A549 (cell line): ENCODE results near the gene ADAMTS16. TPM values are rescaled to one million over a fixed set of nuclear protein-coding genes. Genes with fewer than 3 reads are reported as not detected.

Experiments used
- ATAC-seq, 2 experiments: fragments of 200-7000 bp in 1 of 2; fragments of >200 bp in 1 of 2; cut with Nextera tagmentation in 1 of 2; cut with Tn5 transposase in 1 of 2; 3 replicates each; pipeline versions ENCODE4 v1.8.0 to v1.9.1; 2018 to 2020; ENCODE audit warnings: mild to moderate bottlenecking in 1 of 2, moderate library complexity in 1 of 2
- CTCF ChIA-PET: fragments of 300-600 bp; sonication (Branson Sonifier 250); formaldehyde crosslinking; extraction: SDS; loops from one replicate; lab custom pipeline; 2021; ENCODE audit warnings: antibody characterized with exemption, inconsistent platforms; lab: Yijun Ruan, JAX
- POLR2A ChIA-PET: fragments of 350-600 bp; formaldehyde crosslinking; extraction: SDS; loops from one replicate; lab custom pipeline; 2021; ENCODE audit warnings: antibody characterized with exemption, inconsistent platforms; lab: Yijun Ruan, JAX
- DNase-seq, 2 experiments: peaks; one replicate each; pipeline versions ENCODE4 v3.0.0 to v3.0.0-alpha.2; 2011 to 2016; ENCODE audit warnings: low read depth in 1 of 2, low spot score in 1 of 2
- FAIRE-seq: peaks from 2 replicates; lab custom pipeline; 2011; peaks lifted over from hg19 to GRCh38; lab: Jason Lieb, UNC
- H3K27ac ChIP-seq, 2 experiments: fragments of >200 bp; sonication (Bioruptor Twin); formaldehyde crosslinking; 3 replicates each; pipeline ENCODE4 v1.5.1; 2016 to 2017
- H3K4me1 ChIP-seq: fragments of >200 bp; sonication (Bioruptor Twin); formaldehyde crosslinking; 3 replicates; pipeline ENCODE4 v1.6.1; 2016
- H3K4me2 ChIP-seq: fragments of >200 bp; sonication (Bioruptor Twin); formaldehyde crosslinking; 3 replicates; pipeline ENCODE4 v1.6.1; 2016
- H3K4me3 ChIP-seq: fragments of >200 bp; sonication (Bioruptor Twin); formaldehyde crosslinking; 3 replicates; pipeline ENCODE4 v1.5.1; 2016
- H3K9me3 ChIP-seq: fragments of >200 bp; sonication (Bioruptor Twin); formaldehyde crosslinking; 3 replicates; pipeline ENCODE4 v1.6.1; 2016
- BHLHE40 ChIP-seq: IDR thresholded peaks from 2 replicates; pipeline ENCODE4 v1.6.1; 2012; ENCODE audit warnings: low read depth, low read length, inconsistent platforms
- CBX2 ChIP-seq: fragments of 200-600 bp; sonication (generic); IDR thresholded peaks from 2 replicates; pipeline ENCODE4 v1.6.1; 2016; ENCODE audit warnings: low read depth, mild to moderate bottlenecking, borderline replicate concordance
- CBX8 ChIP-seq: fragments of 200-600 bp; sonication (generic); IDR thresholded peaks from 2 replicates; pipeline ENCODE4 v1.6.1; 2016
- CHD2 ChIP-seq: fragments of 150-350 bp; IDR thresholded peaks from 2 replicates; pipeline ENCODE4 v1.6.1; 2014; ENCODE audit warnings: low read length; ENCODE audit not compliant: partially characterized antibody
- CHD4 ChIP-seq: fragments of 200-600 bp; sonication (generic); IDR thresholded peaks from 2 replicates; pipeline ENCODE4 v1.6.1; 2016; ENCODE audit warnings: antibody characterized with exemption, mild to moderate bottlenecking, borderline replicate concordance
- ESRRA ChIP-seq: fragments of 150-350 bp; IDR thresholded peaks from 2 replicates; pipeline ENCODE4 v1.6.1; 2014; ENCODE audit warnings: mild to moderate bottlenecking, low read length, borderline replicate concordance
- FOSB ChIP-seq: fragments of 250-450 bp; sonication (Bioruptor Pico); IDR thresholded peaks from 2 replicates; pipeline ENCODE4 v1.5.0; 2020; ENCODE audit warnings: mild to moderate bottlenecking, moderate library complexity
- HDAC2 ChIP-seq: fragments of 200-600 bp; sonication (generic); IDR thresholded peaks from 2 replicates; pipeline ENCODE4 v1.6.1; 2016
- HOXB5 ChIP-seq: fragments of 250-450 bp; sonication (Bioruptor Pico); IDR thresholded peaks from 2 replicates; pipeline ENCODE4 v1.5.0; 2020; ENCODE audit warnings: mild to moderate bottlenecking, moderate library complexity
- JUNB ChIP-seq: fragments of >200 bp; sonication (Bioruptor Twin); formaldehyde crosslinking; IDR thresholded peaks from 2 replicates; pipeline ENCODE4 v1.6.1; 2016
- KDM1A ChIP-seq: fragments of 200-600 bp; sonication (generic); IDR thresholded peaks from 2 replicates; pipeline ENCODE4 v1.6.1; 2016; ENCODE audit warnings: low read depth, mild to moderate bottlenecking
- KDM5A ChIP-seq: fragments of 200-600 bp; sonication (generic); IDR thresholded peaks from 2 replicates; pipeline ENCODE4 v1.6.1; 2016; ENCODE audit warnings: antibody characterized with exemption, mild to moderate bottlenecking
- MAFK ChIP-seq: fragments of 450-650 bp; IDR thresholded peaks from 2 replicates; pipeline ENCODE4 v1.6.1; 2014; ENCODE audit not compliant: partially characterized antibody
- MAZ ChIP-seq: fragments of 150-350 bp; IDR thresholded peaks from 2 replicates; pipeline ENCODE4 v1.6.1; 2014; ENCODE audit warnings: antibody characterized with exemption, low read depth, low read length, borderline replicate concordance
- PHF8 ChIP-seq: fragments of 200-600 bp; sonication (generic); IDR thresholded peaks from 2 replicates; pipeline ENCODE4 v1.6.1; 2016; ENCODE audit warnings: low read depth, mild to moderate bottlenecking, antibody characterized with exemption, moderate library complexity, borderline replicate concordance
- POLR2A ChIP-seq: IDR thresholded peaks from 2 replicates; pipeline ENCODE4 v1.6.1; 2012; ENCODE audit warnings: mild to moderate bottlenecking, low read length
- RAD21 ChIP-seq, 2 experiments: fragments of >200 bp in 1 of 2; sonication (Bioruptor Twin) in 1 of 2; formaldehyde crosslinking in 1 of 2; IDR thresholded peaks in 1 of 2; conservative IDR thresholded peaks in 1 of 2; 2 replicates in 1 of 2; 3 replicates in 1 of 2; pipeline ENCODE4 v1.6.1; 2012 to 2018; ENCODE audit warnings: inconsistent platforms in 1 of 2
- RCOR1 ChIP-seq: fragments of 150-350 bp; IDR thresholded peaks from 2 replicates; pipeline ENCODE4 v1.6.1; 2014; ENCODE audit warnings: antibody characterized with exemption, low read length, low read depth
- RNF2 ChIP-seq: fragments of 200-600 bp; sonication (generic); IDR thresholded peaks from 2 replicates; pipeline ENCODE4 v1.6.1; 2016; ENCODE audit warnings: low read depth, mild to moderate bottlenecking, antibody characterized with exemption, moderate library complexity, borderline replicate concordance
- SREBF2 ChIP-seq: fragments of 450-650 bp; IDR thresholded peaks from 2 replicates; pipeline ENCODE4 v1.6.1; 2014; ENCODE audit warnings: mild to moderate bottlenecking, moderate library complexity
- TFCP2L1 ChIP-seq: fragments of 250-450 bp; sonication (Bioruptor Pico); IDR thresholded peaks from 2 replicates; pipeline ENCODE4 v1.5.0; 2021; ENCODE audit warnings: mild to moderate bottlenecking
- TP53 ChIP-seq: fragments of 250-450 bp; sonication (Bioruptor Pico); IDR thresholded peaks from 2 replicates; pipeline ENCODE4 v1.5.0; 2021; ENCODE audit warnings: mild to moderate bottlenecking, moderate library complexity
- ZFP36 ChIP-seq: fragments of 450-650 bp; IDR thresholded peaks from 2 replicates; pipeline ENCODE4 v1.6.1; 2014; ENCODE audit warnings: borderline replicate concordance; ENCODE audit not compliant: partially characterized antibody
- ZNF302 ChIP-seq: fragments of 250-450 bp; sonication (Bioruptor Pico); IDR thresholded peaks from 2 replicates; pipeline ENCODE4 v1.9.0; 2021; ENCODE audit warnings: inconsistent platforms, mild to moderate bottlenecking, moderate library complexity
- WGBS: methylation state at CpG from one replicate; pipeline ENCODE4 v1.1.6; 2017; ENCODE audit errors: missing lambda C conversion rate; 5-methylcytosine and 5-hydroxymethylcytosine counted together
- polyA plus RNA-seq, 4 experiments: library from polyadenylated mRNA; depleted of rRNA in 3 of 4; stranded (reverse); fragments of >200 nt; fragmentation: RNase III in 1 of 4; extraction: RNeasy Plus Mini Kit Qiagen cat#74134 plus additional on column Dnase treatment in 1 of 4; gene quantifications; 2 replicates in 3 of 4; 3 replicates in 1 of 4; pipeline ENCODE4 v1.2.3, GENCODE V29; 2011 to 2017
- TF ChIP-seq, protein P1 (sequence below): fragments of 450-650 bp; IDR thresholded peaks from 2 replicates; pipeline ENCODE4 v1.6.1; 2014; ENCODE audit warnings: antibody characterized with exemption
- TF ChIP-seq, protein P2 (sequence below): fragments of >200 bp; sonication (Bioruptor Twin); formaldehyde crosslinking; IDR thresholded peaks from 3 replicates; pipeline ENCODE4 v1.6.1; 2016
- TF ChIP-seq, protein P3 (sequence below): fragments of 150-350 bp; IDR thresholded peaks from 2 replicates; pipeline ENCODE4 v1.6.1; 2014; ENCODE audit warnings: low read depth, mild to moderate bottlenecking, low read length
- TF ChIP-seq, protein P4 (sequence below): fragments of >200 bp; sonication (Bioruptor Twin); formaldehyde crosslinking; IDR thresholded peaks from 3 replicates; pipeline ENCODE4 v1.5.1; 2016
- TF ChIP-seq, protein P5 (sequence below): IDR thresholded peaks from 2 replicates; pipeline ENCODE4 v1.6.1; 2012; ENCODE audit warnings: low read depth, borderline replicate concordance
- TF ChIP-seq, protein P6 (sequence below): fragments of 250-450 bp; sonication (Bioruptor Pico); IDR thresholded peaks from 2 replicates; pipeline ENCODE4 v1.5.0; 2021; ENCODE audit warnings: mild to moderate bottlenecking, moderate library complexity, borderline replicate concordance

Gene ADAMTS16
- polyA plus RNA-seq, 2 of the 4 experiments (the other 2 are of a cell fraction), result 0.71 to 1.0 TPM

DNA sequence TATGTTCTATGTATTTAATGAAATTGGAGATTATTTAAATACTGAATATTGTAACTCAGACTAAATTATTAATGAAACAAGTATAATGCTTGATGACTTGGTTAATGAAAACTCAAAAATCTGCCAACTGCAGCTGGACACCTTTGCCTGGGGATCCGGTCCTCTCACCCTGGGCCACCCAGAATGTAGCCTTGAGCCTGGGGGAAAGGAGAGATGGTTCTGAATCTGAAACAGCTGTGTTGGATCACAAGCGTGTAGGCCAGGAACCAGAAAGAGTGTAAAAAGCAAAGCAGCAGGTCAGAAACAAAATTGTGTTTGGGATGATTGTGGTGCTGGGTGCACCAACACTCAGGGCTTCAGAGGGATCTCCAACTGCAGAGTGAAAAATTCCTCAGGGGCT is 38.5 kb downstream of the ADAMTS16 start:
- ATAC-seq (no peak; a peak in 1 of 6 replicates), FAIRE-seq (no peak), DNase-seq (no peak)
- TF ChIP-seq TFCP2L1 (CRISPR knock-in tag), result no peak
- TF ChIP-seq, protein P1, sequence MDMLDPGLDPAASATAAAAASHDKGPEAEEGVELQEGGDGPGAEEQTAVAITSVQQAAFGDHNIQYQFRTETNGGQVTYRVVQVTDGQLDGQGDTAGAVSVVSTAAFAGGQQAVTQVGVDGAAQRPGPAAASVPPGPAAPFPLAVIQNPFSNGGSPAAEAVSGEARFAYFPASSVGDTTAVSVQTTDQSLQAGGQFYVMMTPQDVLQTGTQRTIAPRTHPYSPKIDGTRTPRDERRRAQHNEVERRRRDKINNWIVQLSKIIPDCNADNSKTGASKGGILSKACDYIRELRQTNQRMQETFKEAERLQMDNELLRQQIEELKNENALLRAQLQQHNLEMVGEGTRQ, result no peak
- TF ChIP-seq, protein P2, sequence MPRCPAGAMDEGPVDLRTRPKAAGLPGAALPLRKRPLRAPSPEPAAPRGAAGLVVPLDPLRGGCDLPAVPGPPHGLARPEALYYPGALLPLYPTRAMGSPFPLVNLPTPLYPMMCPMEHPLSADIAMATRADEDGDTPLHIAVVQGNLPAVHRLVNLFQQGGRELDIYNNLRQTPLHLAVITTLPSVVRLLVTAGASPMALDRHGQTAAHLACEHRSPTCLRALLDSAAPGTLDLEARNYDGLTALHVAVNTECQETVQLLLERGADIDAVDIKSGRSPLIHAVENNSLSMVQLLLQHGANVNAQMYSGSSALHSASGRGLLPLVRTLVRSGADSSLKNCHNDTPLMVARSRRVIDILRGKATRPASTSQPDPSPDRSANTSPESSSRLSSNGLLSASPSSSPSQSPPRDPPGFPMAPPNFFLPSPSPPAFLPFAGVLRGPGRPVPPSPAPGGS, result no peak
- no peak for TF ChIP-seq TP53 (CRISPR knock-in tag)
- no peak for TF ChIP-seq CHD4
- TF ChIP-seq SREBF2, result no peak
- no peak for TF ChIP-seq JUNB
- no peak for TF ChIP-seq RAD21 (conservative IDR thresholded peaks at IDR 0.05 in 1 of 2, IDR thresholded peaks at IDR 0.05 in 1 of 2)
- no peak for TF ChIP-seq ZNF302
- no peak for TF ChIP-seq FOSB
- TF ChIP-seq BHLHE40, result no peak
- TF ChIP-seq, protein P3, sequence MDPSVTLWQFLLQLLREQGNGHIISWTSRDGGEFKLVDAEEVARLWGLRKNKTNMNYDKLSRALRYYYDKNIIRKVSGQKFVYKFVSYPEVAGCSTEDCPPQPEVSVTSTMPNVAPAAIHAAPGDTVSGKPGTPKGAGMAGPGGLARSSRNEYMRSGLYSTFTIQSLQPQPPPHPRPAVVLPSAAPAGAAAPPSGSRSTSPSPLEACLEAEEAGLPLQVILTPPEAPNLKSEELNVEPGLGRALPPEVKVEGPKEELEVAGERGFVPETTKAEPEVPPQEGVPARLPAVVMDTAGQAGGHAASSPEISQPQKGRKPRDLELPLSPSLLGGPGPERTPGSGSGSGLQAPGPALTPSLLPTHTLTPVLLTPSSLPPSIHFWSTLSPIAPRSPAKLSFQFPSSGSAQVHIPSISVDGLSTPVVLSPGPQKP, result no peak
- TF ChIP-seq, protein P4, sequence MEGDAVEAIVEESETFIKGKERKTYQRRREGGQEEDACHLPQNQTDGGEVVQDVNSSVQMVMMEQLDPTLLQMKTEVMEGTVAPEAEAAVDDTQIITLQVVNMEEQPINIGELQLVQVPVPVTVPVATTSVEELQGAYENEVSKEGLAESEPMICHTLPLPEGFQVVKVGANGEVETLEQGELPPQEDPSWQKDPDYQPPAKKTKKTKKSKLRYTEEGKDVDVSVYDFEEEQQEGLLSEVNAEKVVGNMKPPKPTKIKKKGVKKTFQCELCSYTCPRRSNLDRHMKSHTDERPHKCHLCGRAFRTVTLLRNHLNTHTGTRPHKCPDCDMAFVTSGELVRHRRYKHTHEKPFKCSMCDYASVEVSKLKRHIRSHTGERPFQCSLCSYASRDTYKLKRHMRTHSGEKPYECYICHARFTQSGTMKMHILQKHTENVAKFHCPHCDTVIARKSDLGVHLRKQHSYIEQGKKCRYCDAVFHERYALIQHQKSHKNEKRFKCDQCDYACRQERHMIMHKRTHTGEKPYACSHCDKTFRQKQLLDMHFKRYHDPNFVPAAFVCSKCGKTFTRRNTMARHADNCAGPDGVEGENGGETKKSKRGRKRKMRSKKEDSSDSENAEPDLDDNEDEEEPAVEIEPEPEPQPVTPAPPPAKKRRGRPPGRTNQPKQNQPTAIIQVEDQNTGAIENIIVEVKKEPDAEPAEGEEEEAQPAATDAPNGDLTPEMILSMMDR, result no peak
- no peak for TF ChIP-seq PHF8
- no peak for TF ChIP-seq ESRRA
- TF ChIP-seq RNF2, result no peak
- no peak for TF ChIP-seq ZFP36
- no peak for TF ChIP-seq RCOR1
- H3K4me3 ChIP-seq, result no peak overlapping the region
- H3K4me2 ChIP-seq, result peak overlapping the region; percentile 59
- peaks cover 17% of the 10 kb centered on the region for H3K4me1 ChIP-seq
- 74% methylated on average over 2 of the region's 2 CpGs for WGBS
- POLR2A ChIA-PET, result no interaction called here
- CTCF ChIA-PET, result interaction anchor here (0.7 to 1.3 kb wide), 5 partner anchors 14 to 241 kb away, joined by 3 read pairs; no protein-coding TSS in a partner anchor
- peak overlapping the region in 1 of 2 experiments; percentile 64; a peak in 3 of 6 replicates for H3K27ac ChIP-seq
- peaks cover 2% of the 10 kb centered on the region; the same call in 1 of the 3 replicates for H3K9me3 ChIP-seq

DNA sequence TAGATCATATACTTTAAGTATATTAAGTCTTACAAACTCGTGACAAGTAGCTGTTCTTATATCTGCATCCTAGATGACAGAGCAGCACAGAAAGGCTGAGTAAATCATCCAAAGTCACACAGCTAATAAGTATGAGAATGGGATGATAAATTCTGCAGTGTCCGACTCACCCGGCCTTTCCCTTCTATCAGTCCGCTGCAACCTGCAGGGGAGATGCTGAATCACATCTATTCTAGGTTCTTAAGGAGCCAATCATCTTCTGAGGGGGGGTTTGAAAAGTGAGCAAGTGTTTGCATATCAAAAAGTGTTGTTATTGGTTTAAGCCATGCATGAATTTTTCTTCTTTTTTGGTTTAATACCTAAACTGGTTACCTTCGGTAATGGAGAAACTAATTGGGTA is 38.9 kb downstream of the ADAMTS16 start:
- Histone ChIP-seq H3K4me2 (peak overlapping the region; percentile 59; the same call in 2 of the 3 replicates), H3K9me3 (peaks cover 2% of the 10 kb centered on the region; the same call in 1 of the 3 replicates), H3K4me1 (peaks cover 17% of the 10 kb centered on the region), H3K27ac (peak overlapping the region in 1 of 2 experiments; percentile 64; a peak in 3 of 6 replicates), H3K4me3 (no peak overlapping the region)
- FAIRE-seq (peak; percentile 7), DNase-seq (peak; percentile 21 to 30), ATAC-seq (peak in 1 of 2 experiments; percentile 77; a peak in 3 of 6 replicates)
- ChIA-PET CTCF (interaction anchor here (0.7 to 1.1 kb wide), 2 partner anchors 18 kb away, joined by 3 read pairs; no protein-coding TSS in a partner anchor), POLR2A (no interaction called here)
- WGBS, result 50% methylated on average over 5 of the region's 5 CpGs
- no peak for TF ChIP-seq POLR2A
- TF ChIP-seq, protein P1, result no peak
- no peak for TF ChIP-seq CBX2
- no peak for TF ChIP-seq KDM1A
- no peak for TF ChIP-seq HOXB5 (CRISPR knock-in tag)
- TF ChIP-seq KDM5A, result no peak
- TF ChIP-seq, protein P5, sequence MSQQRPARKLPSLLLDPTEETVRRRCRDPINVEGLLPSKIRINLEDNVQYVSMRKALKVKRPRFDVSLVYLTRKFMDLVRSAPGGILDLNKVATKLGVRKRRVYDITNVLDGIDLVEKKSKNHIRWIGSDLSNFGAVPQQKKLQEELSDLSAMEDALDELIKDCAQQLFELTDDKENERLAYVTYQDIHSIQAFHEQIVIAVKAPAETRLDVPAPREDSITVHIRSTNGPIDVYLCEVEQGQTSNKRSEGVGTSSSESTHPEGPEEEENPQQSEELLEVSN, result no peak
- TF ChIP-seq TP53 (CRISPR knock-in tag), result no peak
- no peak for TF ChIP-seq CHD2
- TF ChIP-seq MAZ, result no peak
- TF ChIP-seq CBX8, result no peak
- TF ChIP-seq PHF8, result no peak
- no peak for TF ChIP-seq RNF2
- TF ChIP-seq MAFK, result no peak
- no peak for TF ChIP-seq HDAC2
- TF ChIP-seq, protein P6, sequence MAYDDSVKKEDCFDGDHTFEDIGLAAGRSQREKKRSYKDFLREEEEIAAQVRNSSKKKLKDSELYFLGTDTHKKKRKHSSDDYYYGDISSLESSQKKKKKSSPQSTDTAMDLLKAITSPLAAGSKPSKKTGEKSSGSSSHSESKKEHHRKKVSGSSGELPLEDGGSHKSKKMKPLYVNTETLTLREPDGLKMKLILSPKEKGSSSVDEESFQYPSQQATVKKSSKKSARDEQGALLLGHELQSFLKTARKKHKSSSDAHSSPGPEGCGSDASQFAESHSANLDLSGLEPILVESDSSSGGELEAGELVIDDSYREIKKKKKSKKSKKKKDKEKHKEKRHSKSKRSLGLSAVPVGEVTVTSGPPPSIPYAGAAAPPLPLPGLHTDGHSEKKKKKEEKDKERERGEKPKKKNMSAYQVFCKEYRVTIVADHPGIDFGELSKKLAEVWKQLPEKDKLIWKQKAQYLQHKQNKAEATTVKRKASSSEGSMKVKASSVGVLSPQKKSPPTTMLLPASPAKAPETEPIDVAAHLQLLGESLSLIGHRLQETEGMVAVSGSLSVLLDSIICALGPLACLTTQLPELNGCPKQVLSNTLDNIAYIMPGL (CRISPR knock-in tag), result no peak
